HL-60 (cell line): ENCODE measurements around the gene SLC30A10.

Source experiments
- CTCF ChIP-seq: IDR thresholded peaks from one replicate; pipeline ENCODE4 v1.5.1; 2011; ENCODE audit warnings: low read length, control low read depth, inconsistent platforms; ENCODE audit not compliant: insufficient read depth
- GABPA ChIP-seq: IDR thresholded peaks from 2 replicates; pipeline ENCODE4 v1.6.1; 2012; ENCODE audit warnings: low read depth
- POLR2AphosphoS5 ChIP-seq: IDR thresholded peaks from 2 replicates; pipeline ENCODE4 v1.6.1; 2012; ENCODE audit warnings: low read depth
- REST ChIP-seq: IDR thresholded peaks from 2 replicates; pipeline ENCODE4 v1.6.1; 2012; ENCODE audit warnings: low read depth; ENCODE audit not compliant: insufficient replicate concordance
- SPI1 ChIP-seq: IDR thresholded peaks from 2 replicates; pipeline ENCODE4 v1.6.1; 2012; ENCODE audit warnings: low read depth, mild to moderate bottlenecking, borderline replicate concordance

- TF ChIP-seq CTCF (no peak), REST (no peak), POLR2AphosphoS5 (no peak), GABPA (no peak), SPI1 (no peak)
These were observed 25.4 kb downstream of the SLC30A10 start for GRCh38 chr1:219902951-219903350.
